T-cell (primary cell): Measurements from ENCODE around the gene TGM1. TPM values are rescaled to one million over a fixed set of nuclear protein-coding genes. Genes with fewer than 3 reads are reported as not detected.
A peak's percentile ranks its signal among the peaks of the same experiment; 100 is the strongest.

Source experiments
- ATAC-seq, 4 experiments: fragments of 200-7000 bp in 3 of 4; fragments of 150-1000 bp in 1 of 4; cut with Tn5 transposase; replicated peaks in 1 of 4; 1 replicate in 3 of 4; 2 replicates in 1 of 4; pipeline ENCODE4 v1.10.0; 2021; ENCODE audit warnings: moderate library complexity in 3 of 4, mild to moderate bottlenecking in 2 of 4, moderate number of reproducible peaks in 1 of 4
- CTCF ChIA-PET, 2 donors: fragments of 300-600 bp; sonication (Branson Sonifier 250); formaldehyde crosslinking; loops; one replicate each; lab custom pipeline; 2022; ENCODE audit warnings: antibody characterized with exemption in 2 of 2; lab: Charles Lee
- POLR2A ChIA-PET, 2 donors: fragments of 300-600 bp; sonication (Branson Sonifier 250); formaldehyde crosslinking; loops; one replicate each; lab custom pipeline; 2022; ENCODE audit warnings: antibody characterized with exemption in 2 of 2; lab: Charles Lee
- DNase-seq, 35 experiments: peaks; one replicate each; pipeline versions ENCODE4 v3.0.0 to v3.0.0-alpha.2; 2013 to 2023
- H3K27ac ChIP-seq: one replicate; pipeline ENCODE4 v1.5.1; 2013; ENCODE audit warnings: low read length
- H3K27me3 ChIP-seq, 2 experiments: replicated peaks in 1 of 2; 1 replicate in 1 of 2; 2 replicates in 1 of 2; pipeline versions ENCODE4 v1.6.1 to v1.7.0; 2013; ENCODE audit warnings: low read length in 1 of 2, mixed read lengths in 1 of 2; ENCODE audit not compliant: control insufficient read depth in 2 of 2, insufficient read depth in 2 of 2; ENCODE audit errors: extremely low read depth in 1 of 2
- H3K36me3 ChIP-seq, 2 donors: 1 replicate in 1 of 2; 2 replicates in 1 of 2; pipeline versions ENCODE4 v1.6.1 to v1.7.0; 2013; ENCODE audit warnings: low read length in 1 of 2; ENCODE audit not compliant: control insufficient read depth in 2 of 2, insufficient read depth in 1 of 2; ENCODE audit errors: extremely low read depth in 1 of 2
- H3K4me1 ChIP-seq, 2 experiments: 1 replicate in 1 of 2; 2 replicates in 1 of 2; pipeline versions ENCODE4 v1.6.1 to v1.7.0; 2013; ENCODE audit warnings: low read length in 2 of 2, mixed read lengths in 1 of 2; ENCODE audit not compliant: insufficient read depth in 2 of 2, control insufficient read depth in 1 of 2; ENCODE audit errors: extremely low read depth in 1 of 2
- H3K4me3 ChIP-seq, 2 donors: 1 replicate in 1 of 2; 2 replicates in 1 of 2; pipeline versions ENCODE4 v1.5.1 to v1.7.0; 2013; ENCODE audit warnings: mild to moderate bottlenecking in 2 of 2, low read length in 1 of 2, moderate library complexity in 1 of 2; ENCODE audit not compliant: control insufficient read depth in 1 of 2; ENCODE audit errors: extremely low read depth in 1 of 2
- H3K9me3 ChIP-seq: 2 replicates; pipeline ENCODE4 v1.7.0; 2013
- H3K27ac Mint-ChIP-seq, 2 donors: one replicate each; pipeline ENCODE4 v1.8.0; 2020 to 2021; ENCODE audit warnings: mild to moderate bottlenecking in 2 of 2, mixed read lengths in 2 of 2
- H3K27me3 Mint-ChIP-seq, 2 donors: one replicate each; pipeline ENCODE4 v1.8.0; 2021 to 2022; ENCODE audit warnings: mixed read lengths in 2 of 2
- H3K36me3 Mint-ChIP-seq: one replicate; pipeline ENCODE4 v1.8.0; 2021; ENCODE audit warnings: mixed read lengths
- H3K4me1 Mint-ChIP-seq, 3 donors: one replicate each; pipeline ENCODE4 v1.8.0; 2020 to 2022; ENCODE audit warnings: mixed read lengths in 3 of 3, mild to moderate bottlenecking in 1 of 3
- H3K4me3 Mint-ChIP-seq, 3 donors: one replicate each; pipeline ENCODE4 v1.8.0; 2020 to 2022; ENCODE audit warnings: mild to moderate bottlenecking in 3 of 3, mixed read lengths in 3 of 3, moderate library complexity in 3 of 3
- H3K9me3 Mint-ChIP-seq, 3 donors: one replicate each; pipeline ENCODE4 v1.8.0; 2020 to 2022; ENCODE audit warnings: mixed read lengths in 3 of 3
- WGBS: methylation state at CpG from one replicate; pipeline ENCODE4 v1.1.5; 2013; ENCODE audit warnings: missing lambda C conversion rate; ENCODE audit not compliant: insufficient coverage; 5-methylcytosine and 5-hydroxymethylcytosine counted together
- total RNA-seq, 35 experiments: library from RNA in 6 of 35; stranded (reverse) in 6 of 35; fragments of 120-200 nt in 1 of 35; gene quantifications; one replicate each; pipeline versions ENCODE4 v1.2.1 to v1.2.4 and lab custom pipeline; 2013 to 2026

Gene TGM1
- 10 to 100 TPM in 2 of 5 donors, 1 to 10 TPM in 3; 4.9 to 13.5 (median 9.4) TPM for total RNA-seq
- total RNA-seq (2013) = 4.0 TPM
- total RNA-seq (lab: John Stamatoyannopoulos, UW) = 0.95 to 8.9 (median 2.7) reads per million in 29 experiments

DNA sequence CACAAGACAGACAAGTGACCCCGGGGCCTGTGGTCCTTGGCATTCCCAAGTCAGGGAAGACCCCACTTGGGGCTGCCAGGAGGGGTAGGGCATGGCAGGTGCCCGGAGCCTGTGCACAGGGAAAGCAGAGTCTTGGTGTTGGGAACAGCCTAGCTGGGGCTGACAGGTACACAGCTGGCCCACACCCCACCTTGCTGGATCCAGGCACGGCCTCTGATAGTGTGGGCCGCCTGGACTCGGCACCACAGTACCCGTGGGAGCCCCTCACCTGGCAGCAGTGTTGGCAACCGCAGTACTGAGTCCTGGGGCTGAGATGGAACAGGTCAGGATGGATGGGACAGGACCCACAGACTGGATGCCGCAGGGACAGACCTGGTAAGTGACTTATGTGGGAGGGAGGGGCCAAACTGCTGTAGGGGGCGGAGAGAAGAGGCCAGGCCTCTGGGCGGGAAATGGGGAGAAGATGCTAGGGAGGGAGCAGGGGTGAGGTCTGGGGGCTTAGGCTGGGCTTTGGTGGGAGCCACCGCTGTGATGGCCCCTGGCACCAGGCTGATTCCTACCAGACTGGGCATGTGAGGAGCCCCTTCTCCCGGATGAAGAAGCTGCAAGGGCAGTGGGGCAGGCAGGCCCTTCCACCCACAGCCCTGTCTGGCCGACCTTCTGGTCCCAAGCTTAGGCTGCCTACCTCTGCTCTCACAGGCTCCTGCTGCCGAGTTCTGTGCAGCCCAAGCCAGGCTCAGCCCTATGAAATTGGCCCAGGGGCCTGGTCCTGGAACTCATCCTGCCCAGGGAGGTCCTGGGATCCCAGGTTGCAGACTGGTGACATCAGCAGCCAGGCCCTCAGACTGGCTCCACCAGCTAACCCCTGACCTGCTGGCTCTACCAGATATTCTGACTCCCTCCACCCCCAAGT, at the start of gene TGM1:
Gene TGM1 (minus strand): TSS at position 357 of the 913 bp plus-strand sequence. CDS start 825 bp downstream, outside the sequence.
- H3K9me3 Mint-ChIP-seq = no peaks in the 10 kb centered on the region
- H3K9me3 ChIP-seq = no peaks in the 10 kb centered on the region
- no peak within 1 kb of the TSS for H3K4me3 ChIP-seq
- H3K4me1 ChIP-seq = no peaks in the 10 kb centered on the region
- POLR2A ChIA-PET = no interaction called here
- peaks cover 0 to 7% (median 0%) of the 10 kb centered on the region in 3 donors for H3K4me1 Mint-ChIP-seq
- H3K27me3 ChIP-seq = no peaks in the 10 kb centered on the region
- H3K4me3 Mint-ChIP-seq = no peak within 1 kb of the TSS
- DNase-seq (no peak), ATAC-seq (no peak)
- 90% methylated on average over 13 of the region's 14 CpGs for WGBS
- CTCF ChIA-PET = no interaction called here
- peaks cover 8 to 36% of the 10 kb centered on the region in 2 donors for H3K36me3 ChIP-seq
- H3K27ac ChIP-seq = no peak within 1 kb of the TSS
- no peak within 1 kb of the TSS for H3K27ac Mint-ChIP-seq
- H3K27me3 Mint-ChIP-seq = no peaks in the 10 kb centered on the region
- peaks cover 38% of the 10 kb centered on the region for H3K36me3 Mint-ChIP-seq

DNA sequence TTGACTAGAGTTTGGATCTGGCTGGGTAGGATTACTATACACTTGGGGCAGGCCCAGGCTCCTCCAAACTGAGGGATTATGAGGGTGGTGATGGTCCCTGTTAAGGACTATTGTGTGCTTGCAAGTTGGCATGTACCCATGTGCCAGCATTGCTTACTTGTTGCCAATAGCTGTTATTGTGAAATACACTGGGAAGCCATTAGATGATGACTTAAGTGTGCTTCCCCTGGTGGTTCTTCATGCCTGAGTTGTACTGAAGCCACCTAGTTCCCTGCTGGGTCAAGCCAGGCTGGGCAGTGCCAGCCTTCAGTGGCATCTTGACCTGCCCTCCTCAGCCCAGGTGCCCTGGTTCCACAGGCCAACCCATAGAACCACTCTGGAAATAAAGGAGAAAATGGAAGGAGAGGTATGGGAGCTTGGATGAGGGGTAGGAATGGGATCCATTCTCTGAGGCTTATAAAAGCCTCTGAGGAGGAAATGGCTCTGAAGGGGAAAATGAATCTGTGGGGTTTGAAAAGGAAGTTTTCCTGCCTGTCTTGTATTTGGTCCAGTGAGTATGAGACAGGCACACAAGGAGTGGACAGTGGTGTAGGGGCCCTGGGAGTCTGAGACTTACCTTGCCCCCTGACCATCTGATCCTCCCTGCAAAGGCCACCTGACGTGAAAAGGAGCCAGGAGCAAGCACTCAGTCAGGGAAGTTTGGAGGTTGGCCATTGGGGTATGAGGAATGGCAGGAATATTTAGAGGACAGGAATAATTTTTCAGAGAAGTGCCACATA, 49.0 kb upstream of the TGM1 start:
- H3K27me3 ChIP-seq = no peaks in the 10 kb centered on the region
- POLR2A ChIA-PET = interaction anchor here in 1 of 2 donors (1.7 kb wide), 1 partner anchor 70 kb away, joined by 5 read pairs; the partner anchor contains the start of gene TINF2
- Mint-ChIP-seq H3K4me3 (peak overlapping the region; percentile 74 to 83 (median 77)), H3K36me3 (peaks cover 8% of the 10 kb centered on the region), H3K27ac (peak overlapping the region; percentile 94), H3K9me3 (no peaks in the 10 kb centered on the region), H3K27me3 (no peaks in the 10 kb centered on the region), H3K4me1 (peaks cover 72 to 78% (median 77%) of the 10 kb centered on the region in 3 donors)
- peaks cover 39 to 80% of the 10 kb centered on the region in 2 experiments for H3K4me1 ChIP-seq
- CTCF ChIA-PET = interaction anchor here (0.6 to 2.4 kb wide), 11 partner anchors 9 to 119 kb away, joined by 3 to 10 read pairs (median 4); partner anchors contain the start of genes DHRS1 (in 1 of the 2), NOP9 (in 1 of the 2) and TINF2 (in 1 of the 2)
- H3K27ac ChIP-seq = peak overlapping the region; percentile 77
- H3K4me3 ChIP-seq = peak overlapping the region; percentile 61 to 64
- peaks cover 0 to 6% of the 10 kb centered on the region in 2 donors for H3K36me3 ChIP-seq
- WGBS = no CpG with 5 or more reads among the region's 1 CpG
- DNase-seq (peak in 1 of 35 experiments; percentile 54), ATAC-seq (no peak)
- H3K9me3 ChIP-seq = no peaks in the 10 kb centered on the region

DNA sequence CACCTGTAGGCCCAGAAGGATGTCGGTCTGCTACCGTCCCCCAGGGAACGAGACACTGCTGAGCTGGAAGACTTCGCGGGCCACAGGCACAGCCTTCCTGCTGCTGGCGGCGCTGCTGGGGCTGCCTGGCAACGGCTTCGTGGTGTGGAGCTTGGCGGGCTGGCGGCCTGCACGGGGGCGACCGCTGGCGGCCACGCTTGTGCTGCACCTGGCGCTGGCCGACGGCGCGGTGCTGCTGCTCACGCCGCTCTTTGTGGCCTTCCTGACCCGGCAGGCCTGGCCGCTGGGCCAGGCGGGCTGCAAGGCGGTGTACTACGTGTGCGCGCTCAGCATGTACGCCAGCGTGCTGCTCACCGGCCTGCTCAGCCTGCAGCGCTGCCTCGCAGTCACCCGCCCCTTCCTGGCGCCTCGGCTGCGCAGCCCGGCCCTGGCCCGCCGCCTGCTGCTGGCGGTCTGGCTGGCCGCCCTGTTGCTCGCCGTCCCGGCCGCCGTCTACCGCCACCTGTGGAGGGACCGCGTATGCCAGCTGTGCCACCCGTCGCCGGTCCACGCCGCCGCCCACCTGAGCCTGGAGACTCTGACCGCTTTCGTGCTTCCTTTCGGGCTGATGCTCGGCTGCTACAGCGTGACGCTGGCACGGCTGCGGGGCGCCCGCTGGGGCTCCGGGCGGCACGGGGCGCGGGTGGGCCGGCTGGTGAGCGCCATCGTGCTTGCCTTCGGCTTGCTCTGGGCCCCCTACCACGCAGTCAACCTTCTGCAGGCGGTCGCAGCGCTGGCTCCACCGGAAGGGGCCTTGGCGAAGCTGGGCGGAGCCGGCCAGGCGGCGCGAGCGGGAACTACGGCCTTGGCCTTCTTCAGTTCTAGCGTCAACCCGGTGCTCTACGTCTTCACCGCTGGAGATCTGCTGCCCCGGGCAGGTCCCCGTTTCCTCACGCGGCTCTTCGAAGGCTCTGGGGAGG, 47.9 kb upstream of the TGM1 start, which contains the start of gene LTB4R:
Gene LTB4R (plus strand): TSS at position 857 of the 959 bp plus-strand sequence. CDS start 4,150 bp downstream, outside the sequence.
- H3K9me3 Mint-ChIP-seq = no peaks in the 10 kb centered on the region

DNA sequence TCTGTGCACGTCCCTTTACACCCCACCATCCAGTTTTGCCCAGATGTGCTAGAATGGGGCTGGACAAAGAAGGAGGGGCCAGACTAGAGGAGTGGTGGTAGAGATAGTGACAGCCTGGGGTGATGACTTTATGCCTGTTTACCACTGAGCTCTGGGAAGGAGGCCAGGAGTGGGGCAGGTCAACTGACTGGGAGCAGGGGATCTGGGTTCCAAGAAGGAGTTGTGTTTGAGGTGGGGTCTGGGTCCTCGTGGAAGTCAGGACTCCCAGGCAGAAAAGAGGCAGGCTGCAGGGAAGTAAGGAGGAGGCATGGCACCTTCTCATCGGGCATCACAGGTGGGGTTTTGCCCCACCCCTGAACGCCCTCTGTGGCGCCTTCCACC, 47.3 kb upstream of the TGM1 start:
- Mint-ChIP-seq H3K9me3 (no peaks in the 10 kb centered on the region), H3K4me3 (peak overlapping the region; percentile 74 to 83 (median 77)), H3K36me3 (peaks cover 21% of the 10 kb centered on the region), H3K27ac (peak overlapping the region; percentile 87 to 91), H3K27me3 (no peaks in the 10 kb centered on the region), H3K4me1 (peaks cover 65 to 72% (median 71%) of the 10 kb centered on the region in 3 donors)
- Histone ChIP-seq H3K4me1 (peaks cover 39 to 72% of the 10 kb centered on the region in 2 experiments), H3K27me3 (no peaks in the 10 kb centered on the region), H3K27ac (peak overlapping the region; percentile 76), H3K4me3 (peak overlapping the region; percentile 46 to 64), H3K36me3 (peaks cover 5 to 24% of the 10 kb centered on the region in 2 donors), H3K9me3 (no peaks in the 10 kb centered on the region)
- 20% methylated on average over 4 of the region's 5 CpGs for WGBS
- DNase-seq (no peak), ATAC-seq (no peak)
- ChIA-PET CTCF (interaction anchor here (0.5 to 2.7 kb wide), 15 partner anchors 8 to 149 kb away, joined by 3 to 25 read pairs (median 5); partner anchors contain the start of genes IRF9 (in 1 of the 2), MDP1 (in 1 of the 2) and TINF2 (in 1 of the 2)), POLR2A (interaction anchor here in 1 of 2 donors (1.7 kb wide), 1 partner anchor 68 kb away, joined by 5 read pairs; the partner anchor contains the start of gene TINF2)

More for the DNA sequence above, 47.9 kb upstream of the TGM1 start, which contains the start of gene LTB4R:
- H3K4me3 ChIP-seq = peak within 1 kb of the TSS; percentile 61 to 64
- Mint-ChIP-seq H3K4me1 (peaks cover 72 to 78% (median 77%) of the 10 kb centered on the region in 3 donors), H3K36me3 (peaks cover 15% of the 10 kb centered on the region), H3K4me3 (peak within 1 kb of the TSS; percentile 74 to 83 (median 77)), H3K27me3 (no peaks in the 10 kb centered on the region), H3K27ac (peak within 1 kb of the TSS; percentile 94)
- DNase-seq (peak; percentile 31 to 84 (median 59)), ATAC-seq (peak; percentile 86 to 91 (median 88))
- no peaks in the 10 kb centered on the region for H3K27me3 ChIP-seq
- WGBS = 11% methylated on average over 98 of the region's 99 CpGs
- H3K27ac ChIP-seq = peak within 1 kb of the TSS; percentile 77
- peaks cover 39 to 78% of the 10 kb centered on the region in 2 experiments for H3K4me1 ChIP-seq
- H3K36me3 ChIP-seq = peaks cover 0 to 18% of the 10 kb centered on the region in 2 donors
- H3K9me3 ChIP-seq = no peaks in the 10 kb centered on the region
- ChIA-PET POLR2A (interaction anchor here in 1 of 2 donors (0.6 to 1.7 kb wide), 2 partner anchors 68 to 175 kb away, joined by 4 to 5 read pairs; partner anchors contain the start of genes PSME1 and TINF2), CTCF (interaction anchor here (0.5 to 2.4 kb wide), 18 partner anchors 9 to 150 kb away, joined by 3 to 10 read pairs (median 4); partner anchors contain the start of genes IRF9 (in 1 of the 2), MDP1 (in 1 of the 2) and TINF2 (in 1 of the 2))
